Measurements from ENCODE around the gene NT5DC1.
A peak's percentile ranks its signal among the peaks of the same experiment; 100 is the strongest.

The NT5DC1 gene

GRCh38 chr6:116248577-116248976 is 147.9 kb downstream of the NT5DC1 start:
- no peak for DNase-seq

GRCh38 chr6:116251568-116252384 is 151.1 kb downstream of the NT5DC1 start:
- no peak for DNase-seq

- no peak for DNase-seq
Measured at GRCh38 chr6:116253188-116253504, 152.5 kb downstream of the NT5DC1 start.

- peak; percentile 83 to 89 for DNase-seq
Measured at GRCh38 chr6:116253505-116254296, 153.0 kb downstream of the NT5DC1 start, which contains the start of gene TSPYL4. Gene TSPYL4, minus strand, starts transcription at chr6:116254075. Its CDS starts 67 bp downstream, at chr6:116254008.

GRCh38 chr6:116254297-116255056 is 153.8 kb downstream of the NT5DC1 start:
- DNase-seq = no peak

GRCh38 chr6:116255246-116255800 is 154.7 kb downstream of the NT5DC1 start:
- no peak for DNase-seq

GRCh38 chr6:116256694-116257093 is 156.0 kb downstream of the NT5DC1 start:
- no peak for DNase-seq

- DNase-seq = no peak
Measured at GRCh38 chr6:116258520-116258919, 157.9 kb downstream of the NT5DC1 start.

GRCh38 chr6:116263353-116263752 is 162.7 kb downstream of the NT5DC1 start:
- no peak for DNase-seq

GRCh38 chr6:116265041-116265829 is 164.6 kb downstream of the NT5DC1 start:
- DNase-seq = no peak

- DNase-seq = no peak
Measured at GRCh38 chr6:116266803-116267202, 166.2 kb downstream of the NT5DC1 start.

- no peak for DNase-seq
Measured at GRCh38 chr6:116267836-116268588, 167.4 kb downstream of the NT5DC1 start.

- DNase-seq = no peak
Measured at GRCh38 chr6:116268589-116269293, 168.1 kb downstream of the NT5DC1 start.

GRCh38 chr6:116271149-116271708 is 170.6 kb downstream of the NT5DC1 start:
- DNase-seq = no peak

- no peak for DNase-seq
Measured at GRCh38 chr6:116277124-116277523, 176.5 kb downstream of the NT5DC1 start.

- no peak for DNase-seq
Measured at GRCh38 chr6:116278481-116278829, 177.8 kb downstream of the NT5DC1 start.

- no peak for DNase-seq
Measured at GRCh38 chr6:116278854-116279231, 178.2 kb downstream of the NT5DC1 start.

GRCh38 chr6:116279232-116280160 is 178.8 kb downstream of the NT5DC1 start, which contains the start of gene TSPYL1:
Gene TSPYL1, minus strand, starts transcription at chr6:116279930. Its CDS starts 100 bp downstream, at chr6:116279830.
- peak; percentile 86 to 94 for DNase-seq
